Liver (tissue), 9 donors: ENCODE results near the gene ITGA2. TPM values are rescaled to one million over a fixed set of nuclear protein-coding genes. Genes with fewer than 3 reads are reported as not detected.

ENCODE experiments used
- DNase-seq: peaks from one replicate; pipeline ENCODE4 v3.0.0-alpha.2; 2017; ENCODE audit warnings: low spot score
- H3K27ac ChIP-seq, 2 donors: one replicate each; pipeline ENCODE4 v1.7.0; 2013; ENCODE audit warnings: inconsistent platforms in 2 of 2, low read length in 2 of 2, control low read depth in 1 of 2, low read depth in 1 of 2, mild to moderate bottlenecking in 1 of 2
- H3K27me3 ChIP-seq, 4 donors: one replicate each; pipeline versions ENCODE4 v1.6.1 to v1.7.0; 2013; ENCODE audit warnings: low read length in 3 of 4, inconsistent platforms in 1 of 4, mild to moderate bottlenecking in 1 of 4, moderate library complexity in 1 of 4; ENCODE audit not compliant: control insufficient read depth in 4 of 4, insufficient read depth in 4 of 4
- H3K36me3 ChIP-seq, 4 donors: one replicate each; pipeline versions ENCODE4 v1.6.1 to v1.7.0; 2013; ENCODE audit warnings: low read length in 3 of 4, mild to moderate bottlenecking in 3 of 4, low read depth in 1 of 4, moderate library complexity in 1 of 4; ENCODE audit not compliant: control insufficient read depth in 4 of 4, insufficient read depth in 3 of 4
- H3K4me1 ChIP-seq, 4 donors: one replicate each; pipeline versions ENCODE4 v1.6.1 to v1.7.0; 2013; ENCODE audit warnings: low read length in 3 of 4, mild to moderate bottlenecking in 3 of 4, moderate library complexity in 1 of 4; ENCODE audit not compliant: control insufficient read depth in 4 of 4, insufficient read depth in 4 of 4
- H3K4me3 ChIP-seq, 3 donors: one replicate each; pipeline versions ENCODE4 v1.6.1 to v1.7.0; 2013; ENCODE audit warnings: low read length in 3 of 3, control low read depth in 1 of 3, low read depth in 1 of 3, mild to moderate bottlenecking in 1 of 3
- H3K9ac ChIP-seq, 2 donors: one replicate each; pipeline ENCODE4 v1.7.0; 2013; ENCODE audit warnings: low read length in 2 of 2, mild to moderate bottlenecking in 2 of 2, moderate library complexity in 2 of 2, control low read depth in 1 of 2, low read depth in 1 of 2
- H3K9me3 ChIP-seq, 4 donors: one replicate each; pipeline versions ENCODE4 v1.6.1 to v1.7.0; 2013; ENCODE audit warnings: low read length in 3 of 4; ENCODE audit not compliant: control insufficient read depth in 4 of 4
- CTCF ChIP-seq: fragments of 150-350 bp; IDR thresholded peaks from 2 replicates; pipeline ENCODE4 v1.5.1; 2017; ENCODE audit warnings: improper control_type of control experiment, low read depth, low read length; ENCODE audit not compliant: missing input control
- EGR1 ChIP-seq, 2 donors: IDR thresholded peaks; 2 replicates each; pipeline ENCODE4 v1.6.1; 2016 to 2018; ENCODE audit warnings: antibody characterized with exemption in 2 of 2, low read depth in 2 of 2
- FOXA1 ChIP-seq: IDR thresholded peaks from 2 replicates; pipeline ENCODE4 v1.6.1; 2016; ENCODE audit warnings: antibody characterized with exemption
- FOXA2 ChIP-seq: IDR thresholded peaks from 2 replicates; pipeline ENCODE4 v1.6.1; 2016; ENCODE audit warnings: antibody characterized with exemption
- GABPA ChIP-seq, 2 donors: IDR thresholded peaks in 1 of 2; conservative IDR thresholded peaks in 1 of 2; 2 replicates each; pipeline ENCODE4 v1.6.1; 2016; ENCODE audit warnings: antibody characterized with exemption in 2 of 2, mild to moderate bottlenecking in 1 of 2, moderate library complexity in 1 of 2
- HNF4A ChIP-seq, 2 donors: conservative IDR thresholded peaks; 2 replicates each; pipeline ENCODE4 v1.6.1; 2016; ENCODE audit warnings: antibody characterized with exemption in 2 of 2, mild to moderate bottlenecking in 2 of 2
- HNF4G ChIP-seq: IDR thresholded peaks from 2 replicates; pipeline ENCODE4 v1.6.1; 2016; ENCODE audit warnings: antibody characterized with exemption
- JUND ChIP-seq, 2 donors: IDR thresholded peaks; 2 replicates each; pipeline ENCODE4 v1.6.1; 2016; ENCODE audit warnings: antibody characterized with exemption in 2 of 2
- MAX ChIP-seq: IDR thresholded peaks from 2 replicates; pipeline ENCODE4 v1.6.1; 2016; ENCODE audit warnings: antibody characterized with exemption
- NR2F2 ChIP-seq: IDR thresholded peaks from 2 replicates; pipeline ENCODE4 v1.6.1; 2016; ENCODE audit warnings: antibody characterized with exemption
- RAD21 ChIP-seq, 2 donors: IDR thresholded peaks; 2 replicates each; pipeline ENCODE4 v1.6.1; 2016; ENCODE audit warnings: antibody characterized with exemption in 2 of 2, mild to moderate bottlenecking in 2 of 2
- RXRA ChIP-seq, 2 donors: IDR thresholded peaks; 2 replicates each; pipeline ENCODE4 v1.6.1; 2017 to 2018; ENCODE audit warnings: antibody characterized with exemption in 2 of 2, mild to moderate bottlenecking in 1 of 2
- SP1 ChIP-seq: IDR thresholded peaks from 2 replicates; pipeline ENCODE4 v1.6.1; 2018; ENCODE audit warnings: antibody characterized with exemption, mild to moderate bottlenecking
- TAF1 ChIP-seq: conservative IDR thresholded peaks from 2 replicates; pipeline ENCODE4 v1.6.1; 2016; ENCODE audit warnings: antibody characterized with exemption, mild to moderate bottlenecking
- YY1 ChIP-seq: IDR thresholded peaks from 2 replicates; pipeline ENCODE4 v1.6.1; 2016; ENCODE audit warnings: antibody characterized with exemption, mild to moderate bottlenecking
- WGBS: extraction: QIAGEN DNeasy Blood & Tissue Kit; methylation state at CpG from one replicate; pipeline ENCODE4 v1.1.7; 2013; 5-methylcytosine and 5-hydroxymethylcytosine counted together
- polyA plus RNA-seq, 2 donors: library from polyadenylated mRNA; stranded (reverse) in 1 of 2; unstranded in 1 of 2; fragments of 200-250 nt in 1 of 2; fragments of >200 nt in 1 of 2; fragmentation: Nextera tagmentation in 1 of 2; extraction: Ambion mirVana in 1 of 2; gene quantifications; one replicate each; pipeline versions ENCODE4 v1.2.1 to v1.2.3, GENCODE V29; 2013 to 2015
- total RNA-seq, 2 donors: library from RNA; depleted of rRNA; stranded (reverse); fragments of >200 nt; gene quantifications; one replicate each; pipeline ENCODE4 v1.2.3, GENCODE V29; 2014
- TF ChIP-seq, protein P1 (sequence below): IDR thresholded peaks from 2 replicates; pipeline ENCODE4 v1.6.1; 2016; ENCODE audit warnings: antibody characterized with exemption
- TF ChIP-seq, protein P2 (sequence below): IDR thresholded peaks from 2 replicates; pipeline ENCODE4 v1.6.1; 2016; ENCODE audit warnings: antibody characterized with exemption, mild to moderate bottlenecking
- TF ChIP-seq, protein P3 (sequence below): IDR thresholded peaks from 2 replicates; pipeline ENCODE4 v1.6.1; 2016; ENCODE audit warnings: antibody characterized with exemption
- donor health status: healthy.
- donor health status: healthy.
- donor health status: healthy.
- donor health status: healthy.
- donor health status: healthy.

Gene ITGA2
- total and polyA plus RNA-seq, 4 donors: 0.12 to 0.61 (median 0.33) TPM

GRCh38 chr5:53109056-53109442, 119.9 kb downstream of the ITGA2 start:
- H3K27ac ChIP-seq: peak overlapping the region; percentile 59 to 89
- peak overlapping the region; percentile 76 to 99 (median 86) for H3K4me3 ChIP-seq
- peak overlapping the region; percentile 91 to 96 for H3K9ac ChIP-seq
- WGBS: 2% methylated on average over 11 of the region's 11 CpGs
- H3K9me3 ChIP-seq: no peaks in the 10 kb centered on the region
- H3K4me1 ChIP-seq: peaks cover 2 to 26% (median 8%) of the 10 kb centered on the region in 4 donors
- no peak for DNase-seq
- TF ChIP-seq RXRA (IDR thresholded peaks at IDR 0.05) (peak in 1 of 2 donors; percentile 9), HNF4A (conservative IDR thresholded peaks at IDR 0.05) (peak in 1 of 2 donors; percentile 24), GABPA (IDR thresholded peaks at IDR 0.05 in 1 of 2, conservative IDR thresholded peaks at IDR 0.05 in 1 of 2) (peak in 1 of 2 donors; percentile 2), JUND (IDR thresholded peaks at IDR 0.05) (no peak), EGR1 (IDR thresholded peaks at IDR 0.05; ENCODE audit: low read depth in 2 of 2) (no peak), YY1 (peak; percentile 51), MAX (peak; percentile 43)
- peaks cover 0 to 6% (median 3%) of the 10 kb centered on the region in 4 donors for H3K36me3 ChIP-seq
- no peaks in the 10 kb centered on the region for H3K27me3 ChIP-seq

DNA sequence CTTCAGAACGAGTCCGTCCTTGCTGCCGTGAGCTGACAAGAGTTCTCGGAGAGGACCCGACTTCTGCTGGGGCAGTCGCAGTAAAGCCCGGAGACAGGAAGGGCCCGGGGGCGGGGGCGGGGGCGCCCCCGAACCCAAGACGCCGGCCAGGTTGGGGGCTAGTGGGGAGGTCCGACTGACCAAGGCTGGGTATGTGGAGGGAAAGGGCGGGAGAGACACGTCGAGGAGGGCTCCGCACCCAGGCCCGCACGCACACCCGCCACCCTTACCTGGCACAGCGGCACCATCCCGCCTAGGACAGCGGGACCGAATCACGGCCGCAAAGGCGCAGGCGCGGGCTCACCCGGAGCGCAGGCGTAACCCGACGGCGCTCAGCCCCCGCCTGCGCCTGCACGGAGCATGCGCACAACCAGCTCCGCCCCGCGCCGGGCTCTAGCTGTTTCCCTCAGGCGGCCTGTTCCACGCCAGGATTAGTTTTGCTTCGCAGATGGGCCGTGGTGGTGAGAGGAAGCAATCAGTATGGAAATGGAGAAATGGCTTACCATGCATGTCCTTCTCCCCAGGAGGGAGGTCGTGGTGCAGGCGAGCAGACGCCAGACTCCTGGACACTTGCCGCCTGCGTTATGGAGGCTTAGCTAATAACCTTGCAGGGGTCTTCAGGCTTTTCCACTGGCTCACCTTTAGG, 120.4 kb downstream of the ITGA2 start, which contains the start of gene MOCS2:
MOCS2 (minus strand) TSS at position 315 of the 685 bp plus-strand sequence. CDS start 2,583 bp downstream, outside the sequence.
- Histone ChIP-seq H3K4me1 (peaks cover 2 to 26% (median 8%) of the 10 kb centered on the region in 4 donors), H3K9ac (peak within 1 kb of the TSS; percentile 96 to 97), H3K9me3 (no peaks in the 10 kb centered on the region), H3K27me3 (no peaks in the 10 kb centered on the region), H3K36me3 (peaks cover 0 to 8% (median 0%) of the 10 kb centered on the region in 4 donors), H3K4me3 (peak within 1 kb of the TSS; percentile 76 to 99 (median 86)), H3K27ac (peak within 1 kb of the TSS; percentile 59 to 89)
- under 1% methylated on average over 54 of the region's 54 CpGs for WGBS
- peak; percentile 94 for TF ChIP-seq TAF1
- TF ChIP-seq EGR1 (IDR thresholded peaks at IDR 0.05; ENCODE audit: low read depth in 2 of 2): peak in 1 of 2 donors; percentile 34
- TF ChIP-seq CTCF: no peak
- no peak for TF ChIP-seq JUND (IDR thresholded peaks at IDR 0.05)
- TF ChIP-seq RAD21 (IDR thresholded peaks at IDR 0.05): no peak
- TF ChIP-seq HNF4G: no peak
- TF ChIP-seq, protein P1, sequence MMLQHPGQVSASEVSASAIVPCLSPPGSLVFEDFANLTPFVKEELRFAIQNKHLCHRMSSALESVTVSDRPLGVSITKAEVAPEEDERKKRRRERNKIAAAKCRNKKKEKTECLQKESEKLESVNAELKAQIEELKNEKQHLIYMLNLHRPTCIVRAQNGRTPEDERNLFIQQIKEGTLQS: no peak
- TF ChIP-seq, protein P2, sequence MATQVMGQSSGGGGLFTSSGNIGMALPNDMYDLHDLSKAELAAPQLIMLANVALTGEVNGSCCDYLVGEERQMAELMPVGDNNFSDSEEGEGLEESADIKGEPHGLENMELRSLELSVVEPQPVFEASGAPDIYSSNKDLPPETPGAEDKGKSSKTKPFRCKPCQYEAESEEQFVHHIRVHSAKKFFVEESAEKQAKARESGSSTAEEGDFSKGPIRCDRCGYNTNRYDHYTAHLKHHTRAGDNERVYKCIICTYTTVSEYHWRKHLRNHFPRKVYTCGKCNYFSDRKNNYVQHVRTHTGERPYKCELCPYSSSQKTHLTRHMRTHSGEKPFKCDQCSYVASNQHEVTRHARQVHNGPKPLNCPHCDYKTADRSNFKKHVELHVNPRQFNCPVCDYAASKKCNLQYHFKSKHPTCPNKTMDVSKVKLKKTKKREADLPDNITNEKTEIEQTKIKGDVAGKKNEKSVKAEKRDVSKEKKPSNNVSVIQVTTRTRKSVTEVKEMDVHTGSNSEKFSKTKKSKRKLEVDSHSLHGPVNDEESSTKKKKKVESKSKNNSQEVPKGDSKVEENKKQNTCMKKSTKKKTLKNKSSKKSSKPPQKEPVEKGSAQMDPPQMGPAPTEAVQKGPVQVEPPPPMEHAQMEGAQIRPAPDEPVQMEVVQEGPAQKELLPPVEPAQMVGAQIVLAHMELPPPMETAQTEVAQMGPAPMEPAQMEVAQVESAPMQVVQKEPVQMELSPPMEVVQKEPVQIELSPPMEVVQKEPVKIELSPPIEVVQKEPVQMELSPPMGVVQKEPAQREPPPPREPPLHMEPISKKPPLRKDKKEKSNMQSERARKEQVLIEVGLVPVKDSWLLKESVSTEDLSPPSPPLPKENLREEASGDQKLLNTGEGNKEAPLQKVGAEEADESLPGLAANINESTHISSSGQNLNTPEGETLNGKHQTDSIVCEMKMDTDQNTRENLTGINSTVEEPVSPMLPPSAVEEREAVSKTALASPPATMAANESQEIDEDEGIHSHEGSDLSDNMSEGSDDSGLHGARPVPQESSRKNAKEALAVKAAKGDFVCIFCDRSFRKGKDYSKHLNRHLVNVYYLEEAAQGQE: peak; percentile 87
- TF ChIP-seq SP1: no peak
- no peak for TF ChIP-seq YY1
- TF ChIP-seq, protein P3, sequence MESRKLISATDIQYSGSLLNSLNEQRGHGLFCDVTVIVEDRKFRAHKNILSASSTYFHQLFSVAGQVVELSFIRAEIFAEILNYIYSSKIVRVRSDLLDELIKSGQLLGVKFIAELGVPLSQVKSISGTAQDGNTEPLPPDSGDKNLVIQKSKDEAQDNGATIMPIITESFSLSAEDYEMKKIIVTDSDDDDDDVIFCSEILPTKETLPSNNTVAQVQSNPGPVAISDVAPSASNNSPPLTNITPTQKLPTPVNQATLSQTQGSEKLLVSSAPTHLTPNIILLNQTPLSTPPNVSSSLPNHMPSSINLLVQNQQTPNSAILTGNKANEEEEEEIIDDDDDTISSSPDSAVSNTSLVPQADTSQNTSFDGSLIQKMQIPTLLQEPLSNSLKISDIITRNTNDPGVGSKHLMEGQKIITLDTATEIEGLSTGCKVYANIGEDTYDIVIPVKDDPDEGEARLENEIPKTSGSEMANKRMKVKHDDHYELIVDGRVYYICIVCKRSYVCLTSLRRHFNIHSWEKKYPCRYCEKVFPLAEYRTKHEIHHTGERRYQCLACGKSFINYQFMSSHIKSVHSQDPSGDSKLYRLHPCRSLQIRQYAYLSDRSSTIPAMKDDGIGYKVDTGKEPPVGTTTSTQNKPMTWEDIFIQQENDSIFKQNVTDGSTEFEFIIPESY: no peak
- no peak for TF ChIP-seq FOXA1
- TF ChIP-seq HNF4A (conservative IDR thresholded peaks at IDR 0.05): no peak
- no peak for TF ChIP-seq RXRA (IDR thresholded peaks at IDR 0.05)
- no peak for TF ChIP-seq FOXA2
- TF ChIP-seq GABPA (IDR thresholded peaks at IDR 0.05 in 1 of 2, conservative IDR thresholded peaks at IDR 0.05 in 1 of 2): peak in 1 of 2 donors; percentile 4
- no peak for TF ChIP-seq NR2F2
- no peak for TF ChIP-seq MAX
- peak; percentile 88 for DNase-seq
